Measurements from ENCODE around the gene RAMP3. TPM values are rescaled to one million over a fixed set of nuclear protein-coding genes. Genes with fewer than 3 reads are reported as not detected.
"Not testable (repeated sequence)": the region's sequence is repeated elsewhere in the genome, so short reads cannot be mapped to it uniquely, and the experiment has no call there.

The RAMP3 gene
- total RNA-seq, 1 donor from 2014 or later, result not detected

DNA sequence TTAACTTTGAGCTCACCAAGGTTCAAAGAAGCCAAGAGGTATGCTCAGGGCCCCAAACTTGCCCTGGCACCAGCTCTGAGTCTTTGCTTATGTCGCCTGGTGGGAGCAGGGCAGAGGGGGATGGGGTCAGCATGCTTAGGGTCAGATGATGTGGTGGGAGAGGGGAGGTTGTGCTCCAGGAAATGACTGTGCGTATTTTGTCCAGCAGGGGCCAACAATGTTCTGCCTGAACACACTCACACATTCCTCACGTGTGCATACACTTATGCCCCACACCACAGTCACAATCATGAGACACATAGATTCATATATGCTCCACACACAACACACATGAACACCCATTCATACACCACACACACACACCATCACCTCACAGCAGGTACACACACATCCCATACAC is 4.4 kb upstream of the RAMP3 start:
- H3K4me3 ChIP-seq (ENCODE audit: insufficient read depth, low read depth, low read length), result no peak overlapping the region
- DNase-seq (ENCODE audit: low read depth), result no peak
- H3K4me2 ChIP-seq (ENCODE audit: low read length), result no peak overlapping the region
- no peak overlapping the region for H2AFZ ChIP-seq (ENCODE audit: low read depth, low read length)
- no peak for TF ChIP-seq EZH2 (IDR thresholded peaks at IDR 0.05; ENCODE audit: insufficient read depth, low read length)
- H4K20me1 ChIP-seq (ENCODE audit: insufficient read depth, low read length), result no peaks in the 10 kb centered on the region
- H3K4me1 ChIP-seq (ENCODE audit: insufficient read depth, low read length), result no peaks in the 10 kb centered on the region
- no peak overlapping the region for H3K27ac ChIP-seq (ENCODE audit: low read depth, low read length)
- no peaks in the 10 kb centered on the region for H3K36me3 ChIP-seq (ENCODE audit: insufficient read depth, low read length)
- peaks cover 8% of the 10 kb centered on the region for H3K9me3 Mint-ChIP-seq (ENCODE audit: unreplicated experiment)
- H3K4me3 Mint-ChIP-seq (ENCODE audit: unreplicated experiment), result no peak overlapping the region
- no peaks in the 10 kb centered on the region for H3K36me3 Mint-ChIP-seq (ENCODE audit: low read depth, unreplicated experiment)
- no peak for FAIRE-seq
- peaks cover 13% of the 10 kb centered on the region for H3K27me3 ChIP-seq (ENCODE audit: insufficient read depth, low read length)
- H3K79me2 ChIP-seq (ENCODE audit: insufficient read depth, low read length), result no peaks in the 10 kb centered on the region
- no peak overlapping the region for H3K27ac Mint-ChIP-seq (ENCODE audit: unreplicated experiment)
- H3K4me1 Mint-ChIP-seq (ENCODE audit: low read depth, unreplicated experiment), result no peaks in the 10 kb centered on the region
- peaks cover 48% of the 10 kb centered on the region for H3K27me3 Mint-ChIP-seq (ENCODE audit: low read depth, unreplicated experiment)
- H3K9ac ChIP-seq (ENCODE audit: low read length), result no peak overlapping the region
- H3K9me3 ChIP-seq (ENCODE audit: insufficient read depth, low read depth, low read length), result no peaks in the 10 kb centered on the region

DNA sequence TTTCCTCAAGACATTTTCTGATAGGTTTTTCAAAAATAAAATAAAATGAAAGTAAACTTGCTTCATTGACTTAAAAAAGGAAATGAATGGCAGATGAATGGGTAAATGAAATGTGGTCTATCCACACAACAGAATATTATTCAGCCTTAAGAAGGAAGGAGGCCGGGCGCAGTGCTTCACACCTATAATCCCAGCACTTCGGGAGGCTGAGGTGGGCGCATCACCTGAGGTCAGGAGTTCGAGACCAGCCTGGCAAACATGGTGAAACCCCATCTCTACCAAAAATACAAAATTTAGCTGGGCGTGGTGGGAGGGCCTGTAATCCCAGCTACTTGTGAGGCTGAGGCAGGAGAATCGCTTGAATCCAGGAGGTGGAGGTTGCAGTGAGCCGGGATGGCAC is 3.7 kb upstream of the RAMP3 start:
- Mint-ChIP-seq H3K9me3 (ENCODE audit: unreplicated experiment) (peaks cover 10% of the 10 kb centered on the region), H3K27me3 (ENCODE audit: low read depth, unreplicated experiment) (peaks cover 50% of the 10 kb centered on the region)
- not testable (repeated sequence) for H3K4me1 ChIP-seq (ENCODE audit: insufficient read depth, low read length); H3K4me3 ChIP-seq (ENCODE audit: insufficient read depth, low read depth, low read length); DNase-seq (ENCODE audit: low read depth); H3K27ac ChIP-seq (ENCODE audit: low read depth, low read length); H3K4me1 Mint-ChIP-seq (ENCODE audit: low read depth, unreplicated experiment); H3K36me3 Mint-ChIP-seq (ENCODE audit: low read depth, unreplicated experiment); H3K79me2 ChIP-seq (ENCODE audit: insufficient read depth, low read length); H3K36me3 ChIP-seq (ENCODE audit: insufficient read depth, low read length); H3K9ac ChIP-seq (ENCODE audit: low read length); H3K27ac Mint-ChIP-seq (ENCODE audit: unreplicated experiment); H3K4me2 ChIP-seq (ENCODE audit: low read length); FAIRE-seq; H2AFZ ChIP-seq (ENCODE audit: low read depth, low read length); H4K20me1 ChIP-seq (ENCODE audit: insufficient read depth, low read length); H3K9me3 ChIP-seq (ENCODE audit: insufficient read depth, low read depth, low read length); H3K4me3 Mint-ChIP-seq (ENCODE audit: unreplicated experiment)
- H3K27me3 ChIP-seq (ENCODE audit: insufficient read depth, low read length), result peaks cover 15% of the 10 kb centered on the region

DNA sequence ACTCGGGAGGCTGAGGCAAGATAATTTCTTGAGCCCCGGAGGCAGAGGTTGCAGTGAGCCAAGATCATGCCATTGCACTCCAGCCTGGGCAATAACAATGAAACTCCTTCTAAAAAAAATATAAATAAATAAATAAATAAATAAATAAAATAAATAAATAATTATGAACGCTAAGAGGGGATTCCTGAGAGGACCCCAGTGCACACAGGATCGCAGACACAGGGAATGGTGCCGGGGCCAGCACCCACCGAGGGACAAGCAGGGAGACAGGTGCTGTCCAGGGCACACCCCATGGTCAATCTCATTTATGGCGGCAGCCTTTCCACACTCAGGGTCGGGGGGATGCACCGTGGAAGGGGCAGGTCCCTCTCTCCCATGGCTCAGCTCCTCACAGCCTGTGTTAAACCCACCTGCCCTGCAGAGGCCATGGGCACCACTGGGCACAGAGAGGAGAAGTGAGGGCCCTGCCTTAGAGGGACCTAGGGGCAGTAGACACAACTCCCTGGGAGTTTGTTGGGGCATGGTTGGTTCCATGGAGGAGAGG is 2.2 kb upstream of the RAMP3 start:
- no peak overlapping the region for H3K27ac ChIP-seq (ENCODE audit: low read depth, low read length)
- Mint-ChIP-seq H3K27ac (ENCODE audit: unreplicated experiment) (no peak overlapping the region), H3K4me3 (ENCODE audit: unreplicated experiment) (no peak overlapping the region), H3K9me3 (ENCODE audit: unreplicated experiment) (peaks cover 10% of the 10 kb centered on the region), H3K27me3 (ENCODE audit: low read depth, unreplicated experiment) (peaks cover 52% of the 10 kb centered on the region), H3K36me3 (ENCODE audit: low read depth, unreplicated experiment) (no peaks in the 10 kb centered on the region), H3K4me1 (ENCODE audit: low read depth, unreplicated experiment) (no peaks in the 10 kb centered on the region)
- H2AFZ ChIP-seq (ENCODE audit: low read depth, low read length), result no peak overlapping the region
- FAIRE-seq (no peak), DNase-seq (ENCODE audit: low read depth) (no peak)
- H3K9ac ChIP-seq (ENCODE audit: low read length), result no peak overlapping the region
- no peak overlapping the region for H3K4me2 ChIP-seq (ENCODE audit: low read length)
- H4K20me1 ChIP-seq (ENCODE audit: insufficient read depth, low read length), result no peaks in the 10 kb centered on the region
- peaks cover 21% of the 10 kb centered on the region for H3K27me3 ChIP-seq (ENCODE audit: insufficient read depth, low read length)
- H3K4me1 ChIP-seq (ENCODE audit: insufficient read depth, low read length), result no peaks in the 10 kb centered on the region
- H3K79me2 ChIP-seq (ENCODE audit: insufficient read depth, low read length), result no peaks in the 10 kb centered on the region
- TF ChIP-seq, protein P1, sequence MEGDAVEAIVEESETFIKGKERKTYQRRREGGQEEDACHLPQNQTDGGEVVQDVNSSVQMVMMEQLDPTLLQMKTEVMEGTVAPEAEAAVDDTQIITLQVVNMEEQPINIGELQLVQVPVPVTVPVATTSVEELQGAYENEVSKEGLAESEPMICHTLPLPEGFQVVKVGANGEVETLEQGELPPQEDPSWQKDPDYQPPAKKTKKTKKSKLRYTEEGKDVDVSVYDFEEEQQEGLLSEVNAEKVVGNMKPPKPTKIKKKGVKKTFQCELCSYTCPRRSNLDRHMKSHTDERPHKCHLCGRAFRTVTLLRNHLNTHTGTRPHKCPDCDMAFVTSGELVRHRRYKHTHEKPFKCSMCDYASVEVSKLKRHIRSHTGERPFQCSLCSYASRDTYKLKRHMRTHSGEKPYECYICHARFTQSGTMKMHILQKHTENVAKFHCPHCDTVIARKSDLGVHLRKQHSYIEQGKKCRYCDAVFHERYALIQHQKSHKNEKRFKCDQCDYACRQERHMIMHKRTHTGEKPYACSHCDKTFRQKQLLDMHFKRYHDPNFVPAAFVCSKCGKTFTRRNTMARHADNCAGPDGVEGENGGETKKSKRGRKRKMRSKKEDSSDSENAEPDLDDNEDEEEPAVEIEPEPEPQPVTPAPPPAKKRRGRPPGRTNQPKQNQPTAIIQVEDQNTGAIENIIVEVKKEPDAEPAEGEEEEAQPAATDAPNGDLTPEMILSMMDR (IDR thresholded peaks at IDR 0.05; ENCODE audit: insufficient read depth, low read depth, low read length), result no peak
- TF ChIP-seq EZH2 (IDR thresholded peaks at IDR 0.05; ENCODE audit: insufficient read depth, low read length), result no peak
- H3K36me3 ChIP-seq (ENCODE audit: insufficient read depth, low read length), result no peaks in the 10 kb centered on the region
- H3K9me3 ChIP-seq (ENCODE audit: insufficient read depth, low read depth, low read length), result no peaks in the 10 kb centered on the region
- H3K4me3 ChIP-seq (ENCODE audit: insufficient read depth, low read depth, low read length), result no peak overlapping the region

All from astrocyte (in vitro differentiated cells and primary cell).